ENCODE results near the gene RPL37.
A peak's percentile ranks its signal among the peaks of the same experiment; 100 is the strongest.
"Not testable (repeated sequence)": the region's sequence is repeated elsewhere in the genome, so short reads cannot be mapped to it uniquely, and the experiment has no call there.

The RPL37 gene
- 552 to 1,052 (median 818) reads per million in 4 experiments for total RNA-seq

- DNase-seq, result peak; percentile 78
Observed at GRCh38 chr5:40834849-40835787, at the start of gene RPL37. Gene RPL37, minus strand, starts transcription at chr5:40835222. Its CDS starts 37 bp downstream, at chr5:40835185.

DNA sequence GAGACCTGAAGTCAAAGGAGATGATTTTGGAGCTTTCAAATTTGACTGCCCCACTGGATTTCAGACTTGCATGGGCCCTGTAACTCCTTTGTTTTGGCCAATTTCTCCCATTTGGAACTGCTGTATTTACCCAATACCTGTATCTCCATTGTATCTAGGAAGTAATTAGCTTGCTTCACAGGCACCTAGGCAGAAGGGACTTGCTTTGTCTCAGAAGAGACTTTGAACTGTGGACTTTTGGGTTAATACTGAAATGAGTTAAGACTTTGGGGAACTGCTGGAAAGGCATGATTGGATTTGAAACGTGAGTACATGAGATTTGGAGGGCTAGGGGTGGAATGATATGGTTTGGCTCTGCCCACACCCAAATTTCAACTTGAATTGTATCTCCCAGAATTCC is 48.0 kb upstream of the RPL37 start:
- DNase-seq, result not testable (repeated sequence)

- no peak for DNase-seq
Observed at GRCh38 chr5:40882291-40882690, 47.3 kb upstream of the RPL37 start.

DNA sequence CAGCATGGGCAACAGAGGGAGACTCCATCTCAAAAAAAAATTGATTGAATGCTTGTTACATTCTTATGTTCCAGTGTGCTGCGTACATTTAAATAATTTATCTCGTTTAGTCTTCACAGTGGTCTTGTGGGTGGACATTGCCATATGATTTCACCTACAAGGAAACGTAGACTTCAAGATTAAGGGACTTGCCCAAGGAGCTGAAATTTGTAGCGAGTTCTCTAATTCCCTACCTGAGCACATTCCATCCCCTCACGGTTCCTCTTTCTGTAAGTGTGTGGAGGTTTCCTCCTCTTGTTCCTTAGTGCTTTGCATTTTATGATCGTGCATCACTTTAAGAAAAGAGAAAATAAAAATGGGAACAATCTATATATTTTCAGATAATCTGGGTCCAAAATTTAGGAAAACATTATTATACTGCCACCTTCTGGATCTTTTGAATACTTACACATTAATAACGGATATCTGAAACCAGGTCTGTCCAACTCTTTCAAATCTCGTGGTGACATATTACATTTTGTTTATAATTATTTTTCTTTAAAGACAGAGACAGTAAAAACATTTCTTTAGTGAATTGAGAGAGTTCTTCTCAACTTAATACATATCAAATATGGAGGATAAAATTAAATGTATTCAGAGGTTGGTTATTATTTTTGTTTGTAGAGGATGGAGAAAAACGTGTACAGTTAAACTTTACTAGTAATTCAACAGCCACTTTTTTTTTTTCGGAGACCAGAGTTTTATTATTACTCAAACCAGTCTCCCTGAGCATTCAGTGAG is 44.3 kb upstream of the RPL37 start:
- no peak for DNase-seq

- no peak for DNase-seq
Observed at GRCh38 chr5:40877371-40877988, 42.5 kb upstream of the RPL37 start.

GRCh38 chr5:40875958-40876357 is 40.9 kb upstream of the RPL37 start:
- no peak for DNase-seq

DNA sequence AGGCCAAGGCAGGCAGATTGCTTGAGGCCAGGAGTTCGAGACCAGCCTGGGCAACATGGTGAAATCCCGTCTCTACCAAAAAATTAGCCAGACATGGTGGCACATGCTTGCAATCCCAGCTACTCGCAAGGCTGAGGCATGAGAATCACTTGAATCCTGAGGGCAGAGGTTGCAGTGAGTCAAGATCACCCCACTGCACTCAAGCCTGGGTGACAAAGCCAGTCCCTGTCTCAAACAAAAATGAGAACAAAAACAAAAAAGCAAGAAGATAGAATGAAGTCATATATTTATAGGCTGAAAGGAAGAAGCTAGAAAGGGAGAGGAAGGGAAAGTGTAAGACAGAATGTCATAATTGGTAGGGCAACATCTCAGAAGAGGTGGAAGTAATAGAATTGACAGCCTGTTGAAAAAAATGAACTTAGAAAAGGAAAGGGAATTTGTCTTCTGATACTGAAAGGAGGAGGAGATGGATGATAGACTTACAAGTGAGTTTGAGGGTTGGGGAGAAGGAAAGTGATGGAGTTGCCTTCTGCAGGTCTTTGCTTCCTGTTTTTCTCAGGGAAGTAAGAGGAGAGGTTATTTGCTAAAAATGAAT is 38.4 kb upstream of the RPL37 start:
- no peak for DNase-seq

DNA sequence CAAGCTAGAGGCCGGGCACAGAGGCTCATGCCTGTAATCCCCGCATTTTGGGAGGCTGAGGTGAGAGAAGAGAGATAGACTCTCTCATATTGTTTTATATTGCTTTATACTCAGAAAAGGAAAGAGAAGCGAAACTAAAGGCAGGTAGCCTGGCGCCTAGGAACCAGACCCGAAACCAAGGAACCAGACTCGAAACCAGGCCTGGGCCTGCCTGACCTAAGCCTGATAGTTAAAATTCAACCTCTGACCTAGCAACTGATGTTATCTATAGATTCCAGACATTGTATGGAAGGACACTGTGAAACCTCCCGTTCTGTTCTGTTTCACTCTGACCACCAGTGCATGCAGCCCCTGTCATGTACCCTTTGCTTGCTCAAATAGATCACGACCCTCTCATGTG is 37.2 kb upstream of the RPL37 start:
- not testable (repeated sequence) for DNase-seq

GRCh38 chr5:40871177-40871576 is 36.2 kb upstream of the RPL37 start:
- DNase-seq, result no peak

- DNase-seq, result no peak
Observed at GRCh38 chr5:40869384-40869783, 34.4 kb upstream of the RPL37 start.

- no peak for DNase-seq
Observed at GRCh38 chr5:40866844-40867243, 31.8 kb upstream of the RPL37 start.

DNA sequence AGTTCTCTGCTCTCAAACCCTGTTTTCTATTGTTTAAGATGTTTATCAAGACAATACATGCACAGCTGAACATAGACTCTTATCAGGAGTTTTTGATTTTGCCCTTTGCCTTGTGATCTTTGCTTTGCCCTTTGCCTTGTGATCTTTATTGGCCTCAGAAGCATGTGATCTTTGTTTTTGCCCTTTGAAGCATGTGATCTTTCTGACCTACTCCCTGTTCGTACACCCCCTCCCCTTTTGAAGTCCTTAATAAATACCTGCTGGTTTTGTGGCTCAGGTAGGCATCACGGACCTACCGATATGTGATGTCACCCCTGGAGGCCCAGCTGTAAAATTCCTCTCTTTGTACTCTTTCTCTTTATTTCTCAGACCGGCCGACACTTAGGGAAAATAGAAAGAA is 30.0 kb upstream of the RPL37 start:
- not testable (repeated sequence) for DNase-seq

DNA sequence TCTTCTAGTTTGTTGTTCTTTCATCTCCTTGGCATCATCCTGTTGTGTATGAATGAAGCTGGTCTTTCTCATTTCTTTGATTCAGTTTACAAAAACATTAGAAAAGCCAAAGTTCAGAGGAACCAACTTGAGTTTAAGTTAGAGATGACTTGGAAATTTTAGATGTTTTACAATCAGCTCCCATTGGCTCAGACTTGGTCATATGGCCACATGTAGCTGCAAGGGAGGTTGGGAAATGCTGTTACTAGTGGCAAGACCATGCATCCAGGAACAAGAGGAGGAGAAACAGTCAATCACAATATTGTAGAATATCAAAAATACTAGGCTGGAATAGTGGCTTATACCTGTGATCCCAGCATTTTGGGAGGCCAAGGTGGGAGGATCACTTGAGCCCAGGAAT is 25.7 kb upstream of the RPL37 start:
- DNase-seq, result no peak

DNA sequence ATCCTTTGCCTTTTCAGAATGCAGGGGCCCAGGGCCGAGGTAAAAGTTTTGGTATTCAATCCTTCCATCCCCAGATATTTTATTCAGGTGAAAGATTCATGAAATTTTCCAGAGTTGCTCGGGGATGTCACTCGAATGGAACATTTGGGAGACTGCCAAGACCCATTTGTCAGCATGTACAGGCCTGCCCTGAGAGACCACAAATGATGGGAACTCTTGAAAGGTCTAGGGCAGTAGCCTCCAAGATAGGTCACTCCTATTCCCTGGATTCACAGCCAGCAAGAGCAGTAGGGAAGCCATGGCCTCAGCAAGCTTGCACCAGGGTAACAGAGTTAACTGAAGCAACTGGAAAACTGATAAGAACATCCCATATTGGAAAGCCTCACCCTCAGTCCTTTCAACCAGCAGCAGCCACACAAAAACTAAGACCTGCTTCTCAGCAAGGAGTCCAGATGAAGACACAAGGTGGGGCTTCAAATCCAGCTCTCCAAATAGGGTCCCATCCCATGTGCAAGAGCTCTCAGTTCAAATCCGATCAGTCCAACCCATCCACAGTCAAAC is 18.7 kb upstream of the RPL37 start:
- DNase-seq, result no peak

DNA sequence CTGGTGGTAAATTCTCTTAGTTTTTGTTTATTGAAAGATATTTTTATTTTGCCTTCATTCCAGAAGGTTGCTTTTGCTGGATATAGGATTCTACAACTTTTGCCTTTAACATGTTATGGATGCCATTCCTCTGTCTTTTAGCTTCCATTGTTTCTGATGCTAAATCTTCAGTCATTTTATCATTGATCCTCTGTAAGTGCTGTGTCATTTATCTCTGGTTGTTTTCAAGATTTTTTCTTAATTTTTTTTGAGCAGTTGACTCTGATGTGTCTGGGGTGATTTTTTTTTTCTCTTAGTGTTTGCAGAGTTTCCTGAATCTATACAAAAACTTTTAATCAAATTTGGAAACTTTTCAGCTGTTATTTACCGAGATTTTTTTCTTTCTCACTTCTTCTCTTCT is 12.5 kb upstream of the RPL37 start:
- no peak for DNase-seq

- no peak for DNase-seq
Observed at GRCh38 chr5:40846371-40846770, 11.3 kb upstream of the RPL37 start.

DNA sequence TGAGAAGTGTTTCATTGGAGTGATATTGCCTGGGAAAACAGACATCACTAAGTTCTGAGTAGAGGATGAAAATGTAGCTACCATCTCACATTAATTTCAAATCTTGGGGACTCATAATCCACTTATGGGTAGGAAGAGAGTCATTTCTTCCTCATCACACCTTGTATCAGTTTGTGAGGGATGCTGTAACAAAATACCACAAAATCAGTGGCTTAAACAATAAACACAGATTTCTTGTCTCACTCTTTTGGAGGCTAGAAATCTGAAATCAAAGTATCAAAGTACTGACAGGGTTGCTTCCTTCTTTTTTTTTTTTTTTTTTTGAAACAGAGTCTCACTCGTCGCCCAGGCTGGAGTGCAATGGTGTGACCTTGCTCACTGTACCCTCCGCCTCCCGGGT is 9.5 kb upstream of the RPL37 start:
- DNase-seq, result no peak

DNA sequence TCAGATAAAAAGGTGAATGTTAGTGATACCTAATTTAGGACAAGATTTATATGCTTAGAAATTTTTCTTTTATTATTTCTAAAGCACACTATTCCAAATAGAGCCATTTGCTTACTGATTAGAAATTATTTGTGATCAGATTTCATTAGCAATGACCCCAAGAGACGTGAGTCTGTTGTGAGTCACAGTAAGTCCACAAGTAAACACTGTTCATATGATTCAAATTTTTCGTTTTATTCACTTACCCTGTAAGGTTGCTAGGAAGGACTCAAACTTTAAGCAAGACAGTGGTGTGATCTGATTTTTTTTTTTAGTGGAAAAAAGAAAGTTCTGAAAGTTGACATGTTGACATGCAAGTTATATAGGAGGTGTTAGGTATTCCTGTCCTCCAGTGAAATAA is 7.3 kb upstream of the RPL37 start:
- no peak for DNase-seq

- DNase-seq, result no peak
Observed at GRCh38 chr5:40841068-40841805, 6.2 kb upstream of the RPL37 start, which contains the start of gene CARD6. Gene CARD6, plus strand, starts transcription at chr5:40841367. Its CDS starts 16 bp downstream, at chr5:40841383.

- no peak for DNase-seq
Observed at GRCh38 chr5:40838086-40838485, 3.1 kb upstream of the RPL37 start.

- DNase-seq, result peak; percentile 21
Observed at GRCh38 chr5:40834391-40834848, 602 bp downstream of the RPL37 start.

Data from effector CD8-positive, alpha-beta T cell (primary cell).